H1 (cell line): ENCODE measurements around the gene SGK1. TPM values are rescaled to one million over a fixed set of nuclear protein-coding genes. Genes with fewer than 3 reads are reported as not detected.
A peak's percentile ranks its signal among the peaks of the same experiment; 100 is the strongest.

ENCODE experiments used
- CTCF ChIA-PET: fragments of 300-600 bp; sonication (Branson Sonifier 250); formaldehyde crosslinking; loops from one replicate; lab custom pipeline; 2021; ENCODE audit not compliant: partially characterized antibody; lab: Charles Lee
- POLR2A ChIA-PET: fragments of 300-600 bp; sonication (Branson Sonifier 250); formaldehyde crosslinking; loops from one replicate; lab custom pipeline; 2021; ENCODE audit warnings: inconsistent platforms; ENCODE audit not compliant: partially characterized antibody; lab: Charles Lee
- DNase-seq, 2 experiments: peaks; one replicate each; pipeline versions ENCODE4 v3.0.0 to v3.0.0-alpha.2; 2010 to 2022; ENCODE audit warnings: low spot score in 2 of 2, low read depth in 1 of 2, mixed read lengths in 1 of 2
- FAIRE-seq: peaks from 2 replicates; lab custom pipeline; 2011; peaks lifted over from hg19 to GRCh38; lab: Jason Lieb, UNC
- H2AFZ ChIP-seq: 2 replicates; pipeline ENCODE4 v1.8.1; 2012; ENCODE audit warnings: low read length, inconsistent platforms
- H2AK5ac ChIP-seq: 2 replicates; pipeline ENCODE4 v1.6.1; 2013; ENCODE audit warnings: low read depth, low read length
- H2BK120ac ChIP-seq: replicated peaks from 2 replicates; pipeline ENCODE3; 2013; ENCODE audit warnings: low read depth, low read length, inconsistent platforms
- H2BK12ac ChIP-seq: 2 replicates; pipeline ENCODE4 v1.6.1; 2013; ENCODE audit warnings: low read depth, low read length
- H2BK15ac ChIP-seq: 2 replicates; pipeline ENCODE4 v1.6.1; 2013; ENCODE audit warnings: low read length
- H2BK20ac ChIP-seq: 2 replicates; pipeline ENCODE4 v1.6.1; 2013; ENCODE audit warnings: low read length
- H2BK5ac ChIP-seq: 2 replicates; pipeline ENCODE4 v1.6.1; 2013; ENCODE audit warnings: low read depth, low read length
- H3K14ac ChIP-seq: 2 replicates; pipeline ENCODE4 v1.6.1; 2013; ENCODE audit warnings: inconsistent platforms; ENCODE audit not compliant: insufficient read length
- H3K18ac ChIP-seq: 2 replicates; pipeline ENCODE4 v1.6.1; 2013; ENCODE audit warnings: low read length; ENCODE audit errors: extremely low read depth
- H3K23ac ChIP-seq: 2 replicates; pipeline ENCODE4 v1.6.1; 2013; ENCODE audit warnings: inconsistent platforms; ENCODE audit not compliant: insufficient read length
- H3K23me2 ChIP-seq: 2 replicates; pipeline ENCODE4 v1.6.1; 2013; ENCODE audit warnings: low read depth, low read length
- H3K27ac ChIP-seq: 2 replicates; pipeline ENCODE4 v1.6.1; 2011; ENCODE audit warnings: low read depth, low read length, inconsistent platforms
- H3K27me3 ChIP-seq, 4 experiments: replicated peaks in 1 of 4; 1 replicate in 1 of 4; 2 replicates in 3 of 4; pipeline versions ENCODE4 v1.6.1 to v1.8.1; 2011 to 2013; ENCODE audit warnings: low read length in 3 of 4, mild to moderate bottlenecking in 3 of 4, inconsistent platforms in 2 of 4, mixed read lengths in 2 of 4, moderate library complexity in 1 of 4; ENCODE audit not compliant: control insufficient read depth in 3 of 4, insufficient read depth in 3 of 4; ENCODE audit errors: extremely low read depth in 1 of 4
- H3K36me3 ChIP-seq, 4 experiments: 2 replicates each; pipeline versions ENCODE4 v1.6.1 to v1.8.1; 2011 to 2013; ENCODE audit warnings: mild to moderate bottlenecking in 4 of 4, low read length in 3 of 4, moderate library complexity in 2 of 4, control low read depth in 1 of 4, inconsistent platforms in 1 of 4; ENCODE audit not compliant: insufficient read depth in 4 of 4, control insufficient read depth in 2 of 4
- H3K4ac ChIP-seq: replicated peaks from 2 replicates; pipeline ENCODE3; 2013; ENCODE audit warnings: low read length, low read depth, mixed read lengths, inconsistent platforms; ENCODE audit not compliant: insufficient read length
- H3K4me1 ChIP-seq, 4 experiments: replicated peaks in 1 of 4; 1 replicate in 1 of 4; 2 replicates in 3 of 4; pipeline versions ENCODE4 v1.6.1 to v1.8.1; 2011 to 2013; ENCODE audit warnings: low read length in 3 of 4, inconsistent platforms in 2 of 4, mixed read lengths in 1 of 4; ENCODE audit not compliant: insufficient read depth in 4 of 4, control insufficient read depth in 3 of 4
- H3K4me2 ChIP-seq, 2 experiments: 2 replicates each; pipeline versions ENCODE4 v1.6.1 to v1.8.1; 2011 to 2013; ENCODE audit warnings: low read depth in 2 of 2, low read length in 2 of 2, control low read depth in 1 of 2, inconsistent platforms in 1 of 2, mild to moderate bottlenecking in 1 of 2; ENCODE audit not compliant: insufficient read depth in 1 of 2
- H3K4me3 ChIP-seq, 4 experiments: fragments of 200-600, 300-600 bp in 1 of 4; sonication (generic), shearing (Covaris generic), sonication (Bioruptor Twin) in 1 of 4; 2 replicates each; pipeline versions ENCODE4 v1.5.1 to v1.8.1; 2011 to 2016; ENCODE audit warnings: low read length in 4 of 4, low read depth in 3 of 4, control low read depth in 2 of 4, inconsistent platforms in 2 of 4, mild to moderate bottlenecking in 2 of 4, mixed read lengths in 1 of 4, moderate library complexity in 1 of 4; ENCODE audit not compliant: insufficient read depth in 2 of 4; ENCODE audit errors: extremely low read depth in 1 of 4
- H3K56ac ChIP-seq: replicated peaks from 2 replicates; pipeline ENCODE3; 2013; ENCODE audit warnings: low read depth, mild to moderate bottlenecking, mixed read lengths, low read length, inconsistent platforms; ENCODE audit not compliant: insufficient read length
- H3K79me1 ChIP-seq: 2 replicates; pipeline ENCODE4 v1.6.1; 2013; ENCODE audit warnings: low read depth, low read length, control low read depth
- H3K79me2 ChIP-seq, 2 experiments: 2 replicates each; pipeline versions ENCODE4 v1.6.1 to v1.8.1; 2012 to 2013; ENCODE audit warnings: low read length in 2 of 2, mild to moderate bottlenecking in 2 of 2, inconsistent platforms in 1 of 2; ENCODE audit not compliant: insufficient read depth in 2 of 2, control insufficient read depth in 1 of 2
- H3K9ac ChIP-seq, 4 experiments: replicated peaks in 1 of 4; 1 replicate in 1 of 4; 2 replicates in 3 of 4; pipeline versions ENCODE4 v1.6.1 to v1.8.1; 2011 to 2013; ENCODE audit warnings: low read depth in 3 of 4, low read length in 3 of 4, control low read depth in 2 of 4, mild to moderate bottlenecking in 2 of 4, moderate library complexity in 2 of 4, inconsistent platforms in 1 of 4; ENCODE audit errors: extremely low read depth in 1 of 4
- H3K9me3 ChIP-seq, 2 experiments: 2 replicates each; pipeline versions ENCODE4 v1.6.1 to v1.8.1; 2012 to 2013; ENCODE audit warnings: mild to moderate bottlenecking in 2 of 2, moderate library complexity in 2 of 2, control low read depth in 1 of 2, inconsistent platforms in 1 of 2, low read depth in 1 of 2, low read length in 1 of 2, mixed read lengths in 1 of 2; ENCODE audit not compliant: insufficient read depth in 2 of 2
- H4K20me1 ChIP-seq, 2 experiments: replicated peaks in 1 of 2; 2 replicates each; pipeline versions ENCODE3 to v1.8.1; 2011 to 2013; ENCODE audit warnings: inconsistent platforms in 2 of 2, low read length in 2 of 2, mild to moderate bottlenecking in 1 of 2; ENCODE audit not compliant: insufficient read depth in 2 of 2, control insufficient read depth in 1 of 2
- H4K5ac ChIP-seq: 2 replicates; pipeline ENCODE4 v1.6.1; 2013; ENCODE audit warnings: low read length, low read depth, mixed read lengths, inconsistent platforms; ENCODE audit not compliant: insufficient read length
- H4K8ac ChIP-seq: 2 replicates; pipeline ENCODE4 v1.8.0; 2013; ENCODE audit warnings: mild to moderate bottlenecking, moderate library complexity, low read length, inconsistent platforms; ENCODE audit not compliant: insufficient read depth; ENCODE audit errors: extremely low read depth
- H4K91ac ChIP-seq: replicated peaks from 2 replicates; pipeline ENCODE3; 2013; ENCODE audit warnings: low read length, mixed read lengths, inconsistent platforms; ENCODE audit not compliant: insufficient read length
- ASH2L ChIP-seq: fragments of 200-600, 300-600 bp; sonication (generic); IDR thresholded peaks from one replicate; pipeline ENCODE4 v1.7.1; 2017; ENCODE audit warnings: low read length
- EZH2 ChIP-seq: fragments of 200-600 bp; sonication (generic); IDR thresholded peaks from 2 replicates; pipeline ENCODE4 v1.7.1; 2012; ENCODE audit warnings: low read depth, mild to moderate bottlenecking, moderate library complexity, low read length, inconsistent platforms; ENCODE audit not compliant: severe bottlenecking
- WGBS, 2 experiments: shearing (Covaris generic) in 1 of 2; methylation state at CpG; one replicate each; pipeline versions ENCODE4 v1.1.6 to v1.1.7; 2013 to 2015; ENCODE audit warnings: low lambda C conversion rate in 2 of 2, mixed read lengths in 2 of 2, inconsistent platforms in 1 of 2, low coverage in 1 of 2, missing lambda C conversion rate in 1 of 2; ENCODE audit not compliant: insufficient replicate concordance in 2 of 2, insufficient coverage in 1 of 2, insufficient read length in 1 of 2; ENCODE audit errors: extremely low coverage in 1 of 2, missing lambda C conversion rate in 1 of 2; 5-methylcytosine and 5-hydroxymethylcytosine counted together
- polyA plus RNA-seq, 7 experiments: library from polyadenylated mRNA; depleted of rRNA in 3 of 7; stranded (reverse) in 5 of 7; unstranded in 2 of 7; fragments of >200 nt in 5 of 7; fragments of 200-250 nt in 2 of 7; gene quantifications; 1 replicate in 5 of 7; 2 replicates in 1 of 7; 4 replicates in 1 of 7; pipeline versions ENCODE4 v1.2.1 to v1.2.3, GENCODE V29; 2011 to 2013; ENCODE audit warnings: missing spikeins in 2 of 7, mixed read lengths in 2 of 7
- total RNA-seq: library from RNA; stranded (reverse); fragmentation: NEBNext Ultra II Directional; extraction: Animal tissue kit (Norgen Biotek cat#: 25700); gene quantifications from 2 replicates; pipeline ENCODE4 v1.2.1, GENCODE V29; 2021

Gene SGK1
- total and polyA plus RNA-seq, 2 of the 8 experiments (the other 6 are each of a cell fraction or from before 2014, with no cell fraction given): 14.5 to 18.4 TPM

- H4K91ac ChIP-seq: no peak overlapping the region
- no peaks in the 10 kb centered on the region for H3K9me3 ChIP-seq
- no peak overlapping the region for H4K8ac ChIP-seq
- H3K4me3 ChIP-seq: no peak overlapping the region
- no peak overlapping the region for H2BK5ac ChIP-seq
- H2BK120ac ChIP-seq: no peak overlapping the region
- H4K5ac ChIP-seq: no peak overlapping the region
- H3K4me2 ChIP-seq: no peak overlapping the region
- H2AFZ ChIP-seq: peak overlapping the region; percentile 16; the same call in 1 of the 2 replicates
- no peak overlapping the region for H3K27ac ChIP-seq
- H3K9ac ChIP-seq: no peak overlapping the region; a peak in 1 of 7 replicates
- H3K79me1 ChIP-seq: no peaks in the 10 kb centered on the region
- H3K36me3 ChIP-seq: no peaks in the 10 kb centered on the region
- H3K14ac ChIP-seq: no peak overlapping the region
- H3K4ac ChIP-seq: no peak overlapping the region
- no peak overlapping the region for H3K56ac ChIP-seq
- no peak overlapping the region for H3K18ac ChIP-seq
- no peaks in the 10 kb centered on the region for H3K79me2 ChIP-seq
- ChIA-PET CTCF (interaction anchor here (0.6 to 1.5 kb wide), 4 partner anchors 17 to 395 kb away, joined by 3 to 5 read pairs (median 4); no protein-coding TSS in a partner anchor), POLR2A (no interaction called here)
- FAIRE-seq (no peak), DNase-seq (no peak)
- H2BK15ac ChIP-seq: no peak overlapping the region
- H3K27me3 ChIP-seq: no peaks in the 10 kb centered on the region
- no peak for TF ChIP-seq EZH2
- TF ChIP-seq ASH2L: no peak
- TF ChIP-seq, all 59 proteins: peak for 0
- H3K4me1 ChIP-seq: peaks cover 0 to 3% (median 1%) of the 10 kb centered on the region in 4 experiments; a peak in 3 of 7 replicates
- H2AK5ac ChIP-seq: 0 out of 2 replicates have a peak overlapping the region, but pooled peaks have one; percentile 39
- H2BK20ac ChIP-seq: 0 out of 2 replicates have a peak overlapping the region, but pooled peaks have one; percentile 48
- H2BK12ac ChIP-seq: peak overlapping the region; percentile 7; the same call in 1 of the 2 replicates
- H3K23ac ChIP-seq: no peak overlapping the region
- no peaks in the 10 kb centered on the region for H3K23me2 ChIP-seq
- 85% methylated on average over 5 of the region's 5 CpGs; no CpG with 5 or more reads in 1 of the 2 experiments for WGBS, 2 experiments
- no peaks in the 10 kb centered on the region for H4K20me1 ChIP-seq
Measured at GRCh38 chr6:134249239-134249758, 68.6 kb downstream of the SGK1 start.
